Neural cell (in vitro differentiated cells): ENCODE measurements around the gene C10orf53. TPM values are rescaled to one million over a fixed set of nuclear protein-coding genes. Genes with fewer than 3 reads are reported as not detected.

Experiments
- H2AFZ ChIP-seq: fragments of 200-600, 300-800 bp; sonication (generic), shearing (Covaris generic); 2 replicates; pipeline ENCODE4 v1.6.0; 2014; ENCODE audit warnings: low read depth, mild to moderate bottlenecking, antibody characterized with exemption, low read length, moderate library complexity
- H3F3A ChIP-seq: fragments of 200-600 bp; shearing (Covaris generic); 2 replicates; pipeline ENCODE4 v1.6.1; 2016; ENCODE audit warnings: mild to moderate bottlenecking, moderate library complexity, mixed read lengths, antibody characterized with exemption, low read length; ENCODE audit not compliant: insufficient read depth, poor library complexity, severe bottlenecking
- H3K27ac ChIP-seq: fragments of 200-600, 300-800 bp; sonication (generic), shearing (Covaris generic); 2 replicates; pipeline ENCODE4 v1.5.1; 2014; ENCODE audit warnings: mild to moderate bottlenecking, low read length, moderate library complexity
- H3K27me3 ChIP-seq: fragments of 300-800, 200-600 bp; sonication (generic), shearing (Covaris generic); 2 replicates; pipeline ENCODE4 v1.6.0; 2014; ENCODE audit warnings: mild to moderate bottlenecking, low read depth, low read length, moderate library complexity; ENCODE audit not compliant: insufficient read depth
- H3K36me3 ChIP-seq: fragments of 300-800, 200-600 bp; sonication (generic), shearing (Covaris generic); 2 replicates; pipeline ENCODE4 v1.5.1; 2014; ENCODE audit warnings: mild to moderate bottlenecking, antibody characterized with exemption, low read length, moderate library complexity; ENCODE audit not compliant: insufficient read depth
- H3K4me2 ChIP-seq: fragments of 300-800, 200-600 bp; sonication (generic), shearing (Covaris generic); 2 replicates; pipeline ENCODE4 v1.6.0; 2014; ENCODE audit warnings: mild to moderate bottlenecking, low read length
- H3K4me3 ChIP-seq: fragments of 300-800, 200-600 bp; sonication (generic), shearing (Covaris generic); 2 replicates; pipeline ENCODE4 v1.5.1; 2014; ENCODE audit warnings: mild to moderate bottlenecking, low read length, moderate library complexity
- H3K79me2 ChIP-seq: fragments of 200-600 bp; shearing (Covaris generic); replicated peaks from 2 replicates; pipeline ENCODE4 v1.6.0; 2014; ENCODE audit warnings: mild to moderate bottlenecking, low read length, moderate library complexity; ENCODE audit not compliant: insufficient read depth
- H3K9ac ChIP-seq: fragments of 300-800, 200-600 bp; sonication (generic), shearing (Covaris generic); 2 replicates; pipeline ENCODE4 v1.6.1; 2016; ENCODE audit warnings: mild to moderate bottlenecking, low read length, mixed read lengths
- H3K9me2 ChIP-seq: fragments of 200-600 bp; shearing (Covaris generic); 2 replicates; pipeline ENCODE4 v1.6.1; 2016; ENCODE audit warnings: mild to moderate bottlenecking, low read length, mixed read lengths; ENCODE audit not compliant: insufficient read depth
- H3K9me3 ChIP-seq: fragments of 200-600, 300-800 bp; sonication (generic), shearing (Covaris generic); 2 replicates; pipeline ENCODE4 v1.6.1; 2016; ENCODE audit warnings: mild to moderate bottlenecking, mixed run types, low read length, moderate library complexity, mixed read lengths
- H4K20me1 ChIP-seq: fragments of 200-600 bp; shearing (Covaris generic); 2 replicates; pipeline ENCODE4 v1.6.1; 2016; ENCODE audit warnings: mild to moderate bottlenecking, mixed run types; ENCODE audit not compliant: insufficient read depth
- CTCF ChIP-seq: fragments of 450-650 bp; IDR thresholded peaks from 2 replicates; pipeline ENCODE4 v1.5.1; 2014; ENCODE audit warnings: antibody characterized with exemption, mild to moderate bottlenecking, moderate library complexity; ENCODE audit not compliant: poor library complexity, severe bottlenecking
- EP300 ChIP-seq: fragments of 450-650 bp; conservative IDR thresholded peaks from 2 replicates; pipeline ENCODE4 v1.6.1; 2014; ENCODE audit warnings: antibody characterized with exemption, mild to moderate bottlenecking, moderate library complexity; ENCODE audit not compliant: poor library complexity, severe bottlenecking
- EZH2 ChIP-seq: fragments of 200-600, 300-800 bp; shearing (Covaris generic), sonication (generic); IDR thresholded peaks from 2 replicates; pipeline ENCODE4 v1.6.1; 2014; ENCODE audit warnings: antibody characterized with exemption, low read length, borderline replicate concordance, mild to moderate bottlenecking; ENCODE audit not compliant: insufficient read depth, poor library complexity, severe bottlenecking
- MXI1 ChIP-seq: fragments of 450-650 bp; conservative IDR thresholded peaks from 2 replicates; pipeline ENCODE4 v1.6.1; 2014; ENCODE audit warnings: antibody characterized with exemption, mild to moderate bottlenecking; ENCODE audit not compliant: poor library complexity, severe bottlenecking
- POLR2AphosphoS5 ChIP-seq: IDR thresholded peaks from 2 replicates; pipeline ENCODE4 v1.6.1; 2012
- RAD21 ChIP-seq: fragments of 450-650 bp; conservative IDR thresholded peaks from 2 replicates; pipeline ENCODE4 v1.6.1; 2014; ENCODE audit warnings: antibody characterized with exemption, mild to moderate bottlenecking, moderate library complexity
- SMC3 ChIP-seq: fragments of 450-650 bp; conservative IDR thresholded peaks from 2 replicates; pipeline ENCODE4 v1.6.1; 2014; ENCODE audit warnings: antibody characterized with exemption, mild to moderate bottlenecking, moderate library complexity; ENCODE audit not compliant: poor library complexity
- TAF1 ChIP-seq: IDR thresholded peaks from 2 replicates; pipeline ENCODE4 v1.6.1; 2012; ENCODE audit warnings: low read depth
- polyA plus RNA-seq: library from polyadenylated mRNA; depleted of rRNA; stranded (reverse); fragments of >200 nt; gene quantifications from 2 replicates; pipeline ENCODE4 v1.2.3, GENCODE V29; 2014
- TF ChIP-seq, protein P1 (sequence below): IDR thresholded peaks from 2 replicates; pipeline ENCODE4 v1.6.1; 2012; ENCODE audit warnings: borderline replicate concordance

The C10orf53 gene
- polyA plus RNA-seq, 1 donor from 2014 or later: not detected

DNA sequence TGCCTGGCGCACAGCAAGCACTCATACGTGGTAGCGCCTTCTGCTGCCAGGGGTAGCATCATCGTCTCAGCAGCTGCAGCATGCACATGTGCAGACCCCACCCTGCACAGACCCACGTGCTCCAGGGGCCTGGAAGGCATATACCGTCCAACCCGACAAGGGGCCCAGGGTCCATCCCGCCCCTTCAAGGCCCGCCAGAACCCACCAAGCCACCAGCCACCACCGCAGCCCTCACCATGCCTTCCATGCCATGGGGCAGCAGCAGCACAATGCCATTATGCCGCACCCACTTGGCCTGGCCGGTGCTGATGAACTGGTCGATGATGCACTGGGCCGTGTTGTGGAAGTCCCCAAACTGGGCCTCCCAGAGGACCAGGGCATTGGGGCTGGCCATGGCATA lies 60.0 kb downstream of the C10orf53 start:
- no peaks in the 10 kb centered on the region for H3K27me3 ChIP-seq
- H3K9me2 ChIP-seq: no peaks in the 10 kb centered on the region

DNA sequence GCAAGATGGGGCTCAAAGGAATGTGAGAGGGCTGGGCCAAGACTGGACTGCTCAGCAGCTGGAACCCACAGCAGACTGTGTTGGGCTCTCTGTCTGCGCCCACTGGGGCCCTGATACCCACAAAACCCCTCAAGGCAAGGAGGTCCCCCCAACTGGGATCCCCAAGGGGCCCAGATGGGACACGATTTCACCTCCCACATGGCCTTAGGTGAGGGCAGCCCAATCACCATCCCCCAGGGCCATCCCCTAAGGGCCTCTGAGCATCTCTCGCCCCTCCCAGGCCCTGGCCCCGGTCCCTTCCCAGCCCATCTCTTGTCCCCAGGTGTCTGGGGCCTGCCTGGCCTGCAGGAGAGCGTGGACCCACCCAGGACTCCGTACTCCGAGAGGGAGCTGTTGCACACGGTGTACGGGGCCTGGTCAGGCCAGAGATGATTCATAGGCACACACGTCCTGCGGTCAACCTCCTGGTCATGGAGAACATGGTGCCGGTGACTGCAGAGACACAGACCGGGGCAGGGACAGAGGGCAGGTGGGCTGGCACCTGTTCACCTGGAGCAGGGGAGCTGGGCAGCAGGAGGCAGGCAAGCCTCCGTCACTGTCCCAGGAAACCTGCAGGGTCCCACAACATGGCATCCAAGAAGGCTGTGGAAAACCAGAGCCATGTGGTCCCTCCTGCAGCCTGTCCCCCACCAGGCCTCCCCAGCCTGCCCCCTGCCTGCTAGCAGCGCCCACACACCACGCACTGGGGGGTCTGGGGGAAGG lies 61.1 kb downstream of the C10orf53 start:
- H3K4me2 ChIP-seq: no peak overlapping the region
- no peaks in the 10 kb centered on the region for H3K27me3 ChIP-seq
- no peaks in the 10 kb centered on the region for H3K9me3 ChIP-seq
- no peak for TF ChIP-seq TAF1
- no peaks in the 10 kb centered on the region for H3K36me3 ChIP-seq
- H3K4me3 ChIP-seq: no peak overlapping the region
- no peaks in the 10 kb centered on the region for H4K20me1 ChIP-seq
- H2AFZ ChIP-seq: no peak overlapping the region
- H3K9me2 ChIP-seq: no peaks in the 10 kb centered on the region
- H3K27ac ChIP-seq: no peak overlapping the region
- no peaks in the 10 kb centered on the region for H3K79me2 ChIP-seq
- H3F3A ChIP-seq: no peaks in the 10 kb centered on the region
- no peak overlapping the region for H3K9ac ChIP-seq

More for the DNA sequence above, 60.0 kb downstream of the C10orf53 start:
- Histone ChIP-seq H3K4me2 (no peak overlapping the region), H2AFZ (no peak overlapping the region), H3K4me3 (no peak overlapping the region), H3K36me3 (no peaks in the 10 kb centered on the region), H4K20me1 (no peaks in the 10 kb centered on the region), H3K79me2 (no peaks in the 10 kb centered on the region), H3K9me3 (no peaks in the 10 kb centered on the region), H3F3A (no peaks in the 10 kb centered on the region), H3K27ac (no peak overlapping the region), H3K9ac (no peak overlapping the region)
- TF ChIP-seq EP300 (no peak), RAD21 (no peak), SMC3 (no peak), POLR2AphosphoS5 (no peak), EZH2 (no peak), MXI1 (no peak), CTCF (no peak), TAF1 (no peak)
- TF ChIP-seq, protein P1, sequence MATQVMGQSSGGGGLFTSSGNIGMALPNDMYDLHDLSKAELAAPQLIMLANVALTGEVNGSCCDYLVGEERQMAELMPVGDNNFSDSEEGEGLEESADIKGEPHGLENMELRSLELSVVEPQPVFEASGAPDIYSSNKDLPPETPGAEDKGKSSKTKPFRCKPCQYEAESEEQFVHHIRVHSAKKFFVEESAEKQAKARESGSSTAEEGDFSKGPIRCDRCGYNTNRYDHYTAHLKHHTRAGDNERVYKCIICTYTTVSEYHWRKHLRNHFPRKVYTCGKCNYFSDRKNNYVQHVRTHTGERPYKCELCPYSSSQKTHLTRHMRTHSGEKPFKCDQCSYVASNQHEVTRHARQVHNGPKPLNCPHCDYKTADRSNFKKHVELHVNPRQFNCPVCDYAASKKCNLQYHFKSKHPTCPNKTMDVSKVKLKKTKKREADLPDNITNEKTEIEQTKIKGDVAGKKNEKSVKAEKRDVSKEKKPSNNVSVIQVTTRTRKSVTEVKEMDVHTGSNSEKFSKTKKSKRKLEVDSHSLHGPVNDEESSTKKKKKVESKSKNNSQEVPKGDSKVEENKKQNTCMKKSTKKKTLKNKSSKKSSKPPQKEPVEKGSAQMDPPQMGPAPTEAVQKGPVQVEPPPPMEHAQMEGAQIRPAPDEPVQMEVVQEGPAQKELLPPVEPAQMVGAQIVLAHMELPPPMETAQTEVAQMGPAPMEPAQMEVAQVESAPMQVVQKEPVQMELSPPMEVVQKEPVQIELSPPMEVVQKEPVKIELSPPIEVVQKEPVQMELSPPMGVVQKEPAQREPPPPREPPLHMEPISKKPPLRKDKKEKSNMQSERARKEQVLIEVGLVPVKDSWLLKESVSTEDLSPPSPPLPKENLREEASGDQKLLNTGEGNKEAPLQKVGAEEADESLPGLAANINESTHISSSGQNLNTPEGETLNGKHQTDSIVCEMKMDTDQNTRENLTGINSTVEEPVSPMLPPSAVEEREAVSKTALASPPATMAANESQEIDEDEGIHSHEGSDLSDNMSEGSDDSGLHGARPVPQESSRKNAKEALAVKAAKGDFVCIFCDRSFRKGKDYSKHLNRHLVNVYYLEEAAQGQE: no peak
